ENCODE data around the gene COMTD1.
"Not testable (repeated sequence)": the region's sequence is repeated elsewhere in the genome, so short reads cannot be mapped to it uniquely, and the experiment has no call there.

Gene COMTD1

DNA sequence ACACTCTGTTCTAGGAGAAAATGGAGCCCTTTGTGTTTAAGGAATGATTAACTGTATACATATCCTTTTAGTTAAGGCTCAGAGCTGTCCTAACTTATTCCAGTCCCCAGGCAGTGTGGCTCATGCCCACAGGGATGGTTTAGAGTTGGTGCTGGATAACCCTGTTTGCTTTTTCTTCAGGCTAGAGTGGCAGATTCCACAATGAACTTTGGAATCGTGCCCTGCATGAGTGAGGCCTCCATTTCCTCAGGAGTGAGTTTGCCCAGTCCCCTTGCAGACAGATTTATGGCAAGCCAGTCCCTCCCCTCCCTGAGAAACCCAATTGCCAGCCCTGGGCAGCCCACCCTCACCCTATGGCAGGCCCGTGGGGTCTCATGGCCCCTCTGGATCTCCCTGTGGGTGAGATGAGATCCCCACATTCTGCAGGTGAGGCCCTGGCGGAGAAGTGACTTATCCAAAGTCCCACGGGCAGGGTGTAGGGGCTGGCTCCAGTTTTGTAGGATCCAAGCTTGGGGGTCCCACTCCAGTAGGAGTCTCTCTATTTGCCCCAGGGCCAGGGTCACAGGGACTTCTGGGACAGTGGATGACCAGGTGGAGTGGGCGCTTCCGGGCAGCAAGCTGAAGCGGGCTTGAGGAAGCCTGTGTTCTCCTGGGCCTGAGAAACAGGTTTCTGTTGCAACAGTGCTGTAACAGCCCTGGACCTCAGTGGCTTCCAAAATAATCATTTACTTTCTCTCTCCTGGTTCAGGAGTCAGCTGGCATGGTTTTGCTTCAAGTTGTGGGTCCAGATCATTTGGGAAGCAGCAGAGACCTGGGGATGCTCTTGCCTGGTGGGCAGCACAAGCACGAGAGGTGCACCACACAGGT lies 9.0 kb upstream of the COMTD1 start:
- DNase-seq: no peak

DNA sequence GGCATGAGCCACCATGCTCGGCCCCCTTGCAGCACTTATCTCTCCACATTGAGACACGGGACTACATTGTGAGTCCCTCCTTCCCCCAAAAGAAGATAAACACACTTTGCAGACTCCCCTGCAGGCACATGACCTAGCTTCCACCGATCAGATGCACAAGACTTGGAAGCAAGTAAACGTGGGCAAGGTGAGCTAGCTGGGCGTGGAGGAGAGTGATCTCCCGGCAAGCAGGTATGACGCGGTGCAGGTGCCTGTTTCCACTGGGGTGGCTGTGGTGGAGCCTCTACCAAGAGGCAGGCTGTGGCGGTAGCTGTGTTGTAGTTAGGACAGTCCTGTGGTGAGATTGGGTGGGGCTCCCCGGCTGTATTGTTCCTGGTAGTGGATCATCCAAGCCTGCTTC lies 7.7 kb upstream of the COMTD1 start:
- DNase-seq: no peak

DNA sequence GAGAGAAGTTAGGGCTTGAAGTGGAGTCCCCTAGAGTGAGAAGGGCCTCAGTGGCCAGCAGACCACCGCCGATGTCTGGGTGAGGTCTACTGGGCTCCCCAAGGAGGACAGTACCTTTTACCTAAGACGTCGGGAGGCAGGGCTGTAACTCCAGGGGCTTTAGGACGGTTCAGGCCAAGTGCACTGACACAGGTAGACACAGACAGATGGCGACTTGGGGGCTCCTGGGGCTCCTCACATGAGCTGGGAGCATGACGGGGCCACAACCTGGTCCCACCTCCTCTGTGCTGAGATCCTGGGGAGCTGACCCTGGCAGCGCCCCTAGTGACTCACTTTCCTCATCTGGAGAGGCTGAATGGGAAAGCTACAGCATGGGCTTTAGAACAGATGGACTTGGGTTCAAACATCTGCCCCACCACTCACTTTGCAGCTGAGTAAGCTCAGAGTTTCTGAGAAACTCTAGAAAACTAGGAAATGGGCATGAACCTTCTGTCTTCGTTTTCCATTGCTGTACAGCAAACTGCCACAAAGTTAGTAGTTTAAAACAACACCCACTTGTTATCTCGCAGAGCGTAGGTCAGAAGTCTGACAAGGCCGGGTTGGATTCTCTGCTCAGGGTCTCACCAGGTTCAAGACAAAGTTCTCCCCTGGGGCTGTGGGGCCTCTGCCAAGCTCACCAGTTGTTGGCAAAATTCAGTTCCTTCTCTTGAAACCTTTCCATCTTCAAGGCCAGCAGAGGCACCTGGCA lies 4.7 kb upstream of the COMTD1 start:
- DNase-seq: no peak

DNA sequence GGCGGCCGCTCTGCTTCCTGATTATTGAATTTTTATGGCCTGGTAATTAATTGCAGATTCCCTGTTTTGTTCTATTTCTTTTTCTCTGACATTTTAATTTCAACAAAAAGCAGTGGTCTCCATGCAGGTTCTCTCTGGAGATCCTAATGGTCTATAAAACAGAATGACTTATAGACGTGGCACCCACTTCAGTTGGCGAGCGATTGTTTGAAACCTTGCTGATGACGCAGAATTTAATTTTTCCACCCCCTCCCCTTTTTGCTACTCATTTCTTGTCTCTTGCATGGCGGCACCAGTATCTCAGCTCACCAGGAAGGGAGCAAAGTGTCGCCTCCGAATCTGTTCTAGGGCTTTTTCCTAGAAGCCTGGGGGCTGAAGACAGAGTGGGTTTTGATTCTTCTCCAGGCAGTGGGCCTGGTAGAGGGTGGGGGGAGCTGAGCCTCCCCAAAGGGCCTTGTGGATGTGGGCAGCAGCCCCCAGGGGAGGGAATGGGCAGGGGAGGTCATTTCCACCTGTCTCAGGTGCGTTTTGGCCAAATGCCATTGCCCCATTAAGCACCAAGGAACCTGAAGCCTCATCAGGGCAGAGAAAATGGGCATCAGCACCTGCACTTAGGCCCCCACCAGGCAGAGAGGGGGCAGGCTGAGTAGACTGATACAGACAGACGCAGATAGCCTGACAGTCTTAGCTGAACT lies 3.5 kb upstream of the COMTD1 start:
- DNase-seq: no peak

DNA sequence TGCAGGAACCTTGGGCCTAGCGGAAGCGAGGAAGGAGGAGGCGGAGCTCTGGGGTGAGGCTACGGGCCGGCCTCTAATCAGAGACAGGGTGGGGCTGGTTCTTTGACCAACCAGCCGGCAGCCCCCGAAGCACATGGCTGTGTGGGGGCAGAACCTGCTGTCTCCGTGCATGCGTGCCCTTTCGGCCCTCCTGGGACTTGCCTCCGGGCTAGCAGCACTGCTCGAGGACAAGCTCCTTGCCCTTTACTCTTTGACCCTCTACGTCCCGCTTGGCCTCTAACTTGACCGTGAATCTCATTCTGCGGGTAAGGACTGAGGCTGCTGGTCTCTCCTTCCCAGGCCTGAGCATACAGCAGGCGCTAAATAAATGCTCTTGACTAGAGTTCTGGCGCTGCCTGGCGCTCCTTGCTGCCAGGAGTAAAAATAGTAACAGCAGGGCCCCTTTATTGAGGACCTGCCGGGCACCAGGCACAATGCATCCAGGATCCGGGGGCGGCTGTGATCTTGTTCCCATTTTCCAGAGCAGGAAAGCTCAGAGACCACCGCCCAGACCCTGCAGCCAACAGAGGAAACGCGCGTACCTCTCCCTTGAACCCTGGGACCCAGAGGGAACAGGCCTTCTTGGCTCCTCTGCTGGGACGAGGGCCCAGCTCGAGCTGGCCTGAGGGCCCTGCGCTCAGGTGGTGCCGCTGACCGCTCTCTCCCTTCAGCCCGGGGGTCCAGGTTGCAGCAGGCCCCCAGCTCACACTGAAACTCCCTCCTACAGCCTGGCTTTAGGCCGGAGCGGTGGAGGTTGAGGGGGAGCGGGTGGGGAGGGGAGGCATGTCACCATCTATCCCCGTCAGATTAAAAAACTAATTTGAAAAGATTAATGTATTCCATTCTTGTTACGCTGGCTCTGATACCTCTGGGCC lies 2.7 kb upstream of the COMTD1 start:
- DNase-seq: no peak

DNA sequence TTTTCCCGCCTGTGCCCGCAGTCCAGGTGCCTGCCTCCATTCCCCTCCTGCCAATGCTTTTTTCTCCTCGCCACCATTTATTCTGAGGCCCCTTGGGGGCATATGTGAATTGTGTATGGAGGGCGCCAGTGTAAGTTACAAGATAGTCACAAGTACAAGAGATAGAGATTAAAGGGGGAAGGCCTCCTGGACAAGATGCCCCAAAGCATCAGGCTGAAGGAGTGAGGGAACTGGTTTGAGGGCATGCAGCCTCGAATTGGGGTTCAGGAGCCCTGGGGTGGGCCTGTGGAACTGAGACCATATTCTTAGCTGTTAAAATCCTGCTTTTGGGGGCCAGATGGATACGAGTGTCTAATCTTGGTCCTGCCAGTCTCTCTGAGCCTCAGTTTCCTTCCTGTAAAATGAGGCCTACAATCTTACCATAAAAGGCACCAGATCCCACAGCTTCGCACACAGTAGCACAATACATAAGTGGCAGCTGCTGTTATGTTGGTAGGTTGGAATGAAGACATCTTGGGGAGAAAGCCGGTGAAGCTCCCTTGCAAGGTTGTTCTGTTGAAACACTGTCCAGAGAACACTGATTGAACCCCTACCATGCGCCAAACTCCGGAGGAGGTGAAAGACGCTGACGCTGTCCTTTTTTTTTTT lies 545 bp upstream of the COMTD1 start:
- DNase-seq: no peak

DNA sequence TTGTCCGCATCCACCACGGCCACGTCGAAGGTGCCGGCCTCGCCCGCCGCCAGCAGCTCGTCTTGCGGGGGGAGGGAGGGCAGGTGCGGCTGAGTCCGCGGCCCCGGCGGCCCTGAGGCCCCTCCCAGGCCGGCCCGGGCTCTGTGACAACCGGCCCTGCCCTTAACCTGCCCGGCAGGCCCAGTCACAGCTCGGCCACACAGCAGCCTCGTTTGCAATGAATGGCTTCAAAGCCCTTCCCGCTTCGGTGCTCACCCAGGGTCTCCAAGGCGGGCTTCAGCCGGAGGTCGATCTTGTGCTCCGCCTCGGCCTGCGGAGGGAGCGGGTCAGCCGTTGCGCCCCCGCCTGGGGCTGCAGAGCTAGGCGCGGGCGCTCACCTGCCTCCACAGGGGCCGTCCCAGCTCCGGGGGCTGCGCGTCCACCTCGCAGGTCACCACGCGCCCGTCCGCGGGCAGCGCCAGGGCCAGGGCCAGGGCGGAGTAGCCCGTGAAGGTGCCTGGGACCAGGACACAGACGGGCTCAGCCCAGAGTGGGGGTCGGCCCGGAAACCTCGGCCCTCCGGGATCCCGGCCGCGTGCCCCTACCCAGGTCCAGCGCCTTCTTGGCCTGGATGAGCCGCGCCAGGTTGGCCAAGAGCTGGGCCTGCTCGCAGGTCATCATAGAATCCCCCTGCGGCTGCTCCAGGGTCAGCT lies 928 bp downstream of the COMTD1 start:
- DNase-seq: no peak

DNA sequence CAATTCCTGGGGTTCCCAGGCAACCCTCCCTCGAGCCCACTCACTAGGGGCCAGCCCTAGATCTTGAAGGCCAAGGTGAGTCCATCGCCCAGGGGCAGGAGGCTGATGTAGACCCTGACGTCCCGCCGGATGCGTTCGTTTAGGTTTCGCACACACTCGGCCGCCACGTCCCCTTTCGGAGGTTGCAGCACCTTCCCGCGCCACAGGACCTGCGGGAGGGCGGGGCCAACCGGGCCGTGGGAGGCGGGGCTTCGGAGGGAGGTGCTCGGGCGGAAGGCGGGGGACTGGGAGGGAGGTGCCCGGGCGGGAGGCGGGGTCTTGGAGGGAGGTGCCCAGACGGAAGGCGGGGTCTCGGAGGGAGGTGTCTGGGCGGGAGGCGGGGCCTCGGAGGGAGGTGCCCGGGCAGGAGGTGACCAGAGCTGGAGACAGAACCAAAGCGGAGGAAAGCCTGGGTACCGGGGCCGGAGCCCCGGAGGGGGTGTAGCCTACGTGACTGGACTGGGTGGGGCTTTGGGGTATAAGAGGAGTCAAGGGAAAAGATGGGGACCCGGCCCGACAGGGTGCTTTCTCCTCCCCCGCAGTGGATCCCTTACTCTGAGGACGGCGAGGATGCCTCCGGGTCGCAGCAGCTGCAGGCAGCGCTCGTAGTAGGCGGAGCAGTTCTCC lies 1.6 kb downstream of the COMTD1 start:
- peak; percentile 68 for DNase-seq

DNA sequence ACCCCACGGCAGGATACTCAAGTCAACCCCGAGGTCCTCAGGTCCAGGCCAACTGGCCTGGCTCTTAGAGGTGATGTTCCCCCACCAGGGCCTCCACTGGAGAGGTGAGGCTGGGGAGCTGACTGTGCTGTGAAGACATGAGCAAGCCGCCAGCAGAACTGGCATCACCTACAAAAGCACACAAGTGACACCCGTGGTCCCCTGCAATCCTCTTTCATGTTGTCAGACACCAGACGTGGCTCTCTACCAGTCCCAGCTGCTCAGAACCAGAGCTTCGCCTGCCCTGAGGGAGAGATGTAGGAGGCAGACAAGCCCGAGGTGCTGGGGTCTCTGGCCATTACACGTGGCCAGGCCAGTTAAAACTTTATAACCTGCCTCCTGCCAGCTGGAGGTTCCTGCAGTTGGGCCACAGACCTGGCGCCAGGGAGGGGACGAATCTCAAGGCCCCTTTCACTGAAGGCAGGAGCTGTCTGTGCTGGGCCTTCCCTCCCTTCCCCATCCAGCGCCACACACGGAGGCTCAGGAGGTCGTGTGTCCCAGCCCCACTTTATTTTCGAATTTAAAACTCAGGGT lies 2.2 kb downstream of the COMTD1 start:
- DNase-seq: no peak

DNA sequence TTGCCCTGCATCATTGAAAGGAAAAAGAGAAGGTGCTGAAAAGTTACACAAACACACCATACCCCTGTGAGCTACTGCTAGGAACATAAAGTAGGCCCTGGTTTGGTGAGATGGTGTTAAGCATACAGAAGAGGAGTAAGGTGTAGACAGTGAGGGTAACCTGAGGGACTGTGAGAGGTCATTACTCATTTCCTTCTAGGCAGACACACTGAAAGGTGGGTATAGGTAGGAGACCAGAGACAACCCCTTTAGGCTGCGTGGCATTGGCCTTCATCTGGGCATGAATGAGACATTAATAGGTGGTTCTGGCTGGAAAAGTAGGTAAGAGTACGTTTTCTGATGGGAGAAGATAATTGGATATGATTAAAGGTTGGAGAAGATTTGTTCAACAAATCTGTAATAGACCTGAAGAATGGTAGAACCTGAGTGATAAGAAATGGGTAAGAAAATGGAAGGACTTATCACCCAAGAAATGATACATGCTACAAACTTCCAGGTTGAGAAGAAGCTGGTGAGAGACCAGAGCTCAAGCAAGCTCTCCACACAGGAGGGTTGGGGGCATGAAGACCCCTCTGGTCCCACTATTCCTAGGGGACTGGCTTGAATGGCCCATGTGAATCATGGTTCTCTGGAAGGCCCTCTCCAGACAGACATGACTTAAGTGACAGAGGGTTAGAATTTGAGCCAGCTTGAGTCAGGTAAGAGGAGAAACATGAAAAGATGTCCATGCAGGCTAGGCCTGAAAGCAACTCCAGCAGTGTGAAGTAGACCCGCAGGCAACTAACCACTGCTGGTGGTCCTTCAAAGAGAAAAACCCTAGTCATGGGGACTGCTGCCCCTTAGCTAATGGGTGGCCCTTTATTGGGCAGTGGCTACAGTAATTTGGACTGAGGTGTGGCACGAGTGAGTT lies 3.8 kb downstream of the COMTD1 start:
- no peak for DNase-seq

DNA sequence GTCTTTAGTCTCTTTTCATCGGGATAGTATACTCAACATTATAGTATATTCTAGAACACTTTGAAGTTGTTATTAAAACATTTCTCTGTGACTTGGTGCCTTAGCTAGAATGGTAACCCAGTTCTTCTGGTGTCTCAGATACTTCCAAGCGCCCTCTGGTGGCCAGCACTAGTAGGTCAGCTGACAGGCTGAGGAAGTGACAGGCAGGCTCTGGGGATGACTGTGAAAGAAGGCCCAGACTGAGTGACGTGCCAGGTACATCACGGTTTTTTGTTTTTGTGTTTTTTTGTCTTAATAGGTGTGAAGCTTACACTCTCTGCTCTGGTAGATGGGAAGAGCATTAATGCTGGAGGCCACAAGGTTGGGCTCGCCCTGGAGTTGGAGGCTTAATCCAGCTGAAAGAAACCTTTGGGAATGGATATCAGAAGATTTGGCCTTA lies 5.1 kb downstream of the COMTD1 start:
- peak; percentile 51 for DNase-seq

DNA sequence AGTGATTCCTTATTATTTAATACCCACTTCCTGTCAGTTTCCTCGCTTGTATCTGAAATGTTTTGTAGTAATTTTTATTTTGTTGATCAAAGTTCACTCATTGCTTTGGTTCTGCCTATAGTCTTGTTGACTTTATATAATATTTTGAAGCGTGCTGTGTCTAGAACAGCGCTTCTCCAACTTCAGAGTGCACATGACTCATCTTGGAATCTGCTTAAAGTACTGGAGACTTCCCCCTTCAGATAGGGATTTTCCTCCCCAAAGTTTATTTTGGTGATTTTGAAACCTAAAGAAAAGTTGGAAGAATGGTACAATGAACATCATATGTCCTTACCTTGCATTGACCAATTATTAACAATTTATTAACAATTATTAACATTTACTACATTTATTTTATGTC lies 5.8 kb downstream of the COMTD1 start:
- DNase-seq: no peak

DNA sequence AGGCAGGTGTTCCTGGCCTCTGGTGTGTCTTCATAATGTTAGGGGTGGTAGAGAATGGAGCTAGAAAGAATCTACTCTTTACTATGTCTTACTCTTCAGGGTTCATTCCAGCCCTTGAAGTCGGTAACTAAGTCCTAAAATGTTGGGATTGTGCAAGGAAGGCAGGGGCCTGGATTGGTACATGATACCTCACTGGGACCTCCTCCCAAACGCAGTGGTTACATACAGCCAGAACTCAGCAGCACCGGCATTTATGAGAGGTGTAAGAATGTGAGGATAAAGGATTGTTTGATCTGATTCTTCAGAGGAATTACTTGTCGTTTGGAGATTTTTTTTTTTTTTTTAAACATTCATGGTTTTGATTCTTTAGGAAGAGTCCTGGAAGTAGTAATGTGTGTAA lies 6.9 kb downstream of the COMTD1 start:
- no peak for DNase-seq

DNA sequence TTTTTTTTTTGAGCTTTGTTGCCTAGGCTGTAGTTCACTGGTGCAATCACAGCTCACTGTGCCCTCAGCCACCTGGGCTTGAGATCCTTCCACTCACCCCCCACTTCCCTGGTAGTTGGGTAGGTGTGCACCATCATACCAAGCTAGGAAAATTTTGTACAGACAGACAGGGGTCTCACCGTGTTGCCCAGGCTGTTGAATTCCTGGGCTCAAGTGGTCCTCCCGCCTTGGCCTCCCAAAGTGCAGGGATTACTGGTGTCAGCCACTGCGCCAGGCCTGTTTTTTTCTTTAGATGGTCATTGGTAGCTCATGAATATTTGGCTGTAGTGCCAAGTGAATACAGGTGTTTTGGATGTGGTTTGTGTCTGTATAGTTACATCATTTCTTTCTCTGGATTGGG lies 7.5 kb downstream of the COMTD1 start:
- DNase-seq: no peak

DNA sequence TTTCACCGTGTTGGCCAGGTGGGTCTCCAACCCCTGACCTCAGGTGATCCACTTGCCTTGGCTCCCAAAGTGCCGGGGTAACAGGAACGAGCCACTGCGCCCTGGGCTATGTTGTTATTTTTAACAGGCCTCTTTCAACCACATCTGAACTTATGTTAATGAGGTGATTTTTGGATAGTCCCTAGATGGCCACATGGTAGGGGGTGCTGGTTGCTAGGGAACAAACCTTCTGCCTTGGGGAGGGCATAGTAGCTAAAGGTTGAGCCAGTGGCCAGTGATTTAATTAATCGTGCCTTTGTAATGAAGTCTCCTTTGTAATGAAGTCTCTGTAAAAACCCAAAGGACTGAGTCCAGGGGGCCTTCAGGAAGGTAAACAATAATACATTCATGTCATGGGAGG lies 9.1 kb downstream of the COMTD1 start:
- DNase-seq: no peak

DNA sequence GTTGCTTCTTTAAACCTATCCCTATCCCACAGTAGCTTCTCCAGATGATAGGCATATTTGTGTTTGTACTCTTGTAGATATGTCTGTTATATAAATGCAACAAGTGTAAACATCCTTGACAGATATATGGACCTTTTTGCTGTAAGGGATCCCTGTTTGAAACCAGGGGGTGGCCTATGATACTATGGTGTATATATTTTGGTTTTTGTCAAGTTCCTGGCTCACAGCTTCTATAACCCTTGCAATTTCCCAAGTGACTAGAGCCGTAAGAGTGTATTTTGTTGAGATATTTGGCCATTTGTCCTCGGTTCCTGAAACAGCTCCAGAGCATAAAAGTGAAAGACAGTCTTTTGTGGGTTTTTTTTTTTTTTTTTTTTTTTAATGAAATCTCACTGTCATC lies 9.7 kb downstream of the COMTD1 start:
- no peak for DNase-seq

DNA sequence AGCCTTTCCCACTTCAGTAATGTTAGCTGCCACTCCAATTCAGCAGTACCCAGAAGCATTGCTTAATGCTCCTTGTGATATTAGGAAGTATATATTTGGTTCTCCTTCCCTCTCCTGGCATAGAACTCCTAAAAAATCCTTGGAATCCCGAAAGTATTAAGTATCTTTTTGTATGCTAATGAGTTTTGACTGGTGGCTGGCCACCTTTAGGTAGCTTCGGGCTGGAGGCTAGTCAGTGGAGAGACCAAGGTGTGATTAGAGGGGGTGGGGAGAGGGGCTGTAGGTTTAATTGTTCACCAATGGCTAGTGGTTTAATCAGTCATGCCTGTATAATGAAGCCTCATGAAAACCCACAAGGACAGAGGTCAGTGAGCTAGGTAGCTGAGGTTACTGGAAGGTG lies 12.2 kb downstream of the COMTD1 start:
- DNase-seq: no peak

DNA sequence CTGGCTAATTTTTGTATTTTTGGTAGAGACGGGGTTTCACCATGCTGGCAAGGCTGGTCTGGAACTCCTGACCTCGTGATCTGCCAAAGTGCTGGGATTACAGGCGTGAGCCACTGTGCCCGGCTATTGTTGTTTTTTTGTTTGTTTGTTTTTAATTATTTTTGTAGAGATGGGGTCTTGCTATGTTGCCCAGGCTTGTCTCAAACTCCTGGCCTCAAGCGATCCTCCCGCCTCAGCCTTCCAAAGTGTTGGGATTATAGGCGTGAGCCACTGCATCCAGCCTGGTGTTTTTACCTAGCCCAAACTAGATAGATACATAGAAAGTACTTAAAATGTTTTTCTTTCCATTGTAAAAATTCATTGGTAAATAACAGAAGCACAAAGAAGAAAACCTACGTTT lies 14.3 kb downstream of the COMTD1 start:
- not testable (repeated sequence) for DNase-seq

DNA sequence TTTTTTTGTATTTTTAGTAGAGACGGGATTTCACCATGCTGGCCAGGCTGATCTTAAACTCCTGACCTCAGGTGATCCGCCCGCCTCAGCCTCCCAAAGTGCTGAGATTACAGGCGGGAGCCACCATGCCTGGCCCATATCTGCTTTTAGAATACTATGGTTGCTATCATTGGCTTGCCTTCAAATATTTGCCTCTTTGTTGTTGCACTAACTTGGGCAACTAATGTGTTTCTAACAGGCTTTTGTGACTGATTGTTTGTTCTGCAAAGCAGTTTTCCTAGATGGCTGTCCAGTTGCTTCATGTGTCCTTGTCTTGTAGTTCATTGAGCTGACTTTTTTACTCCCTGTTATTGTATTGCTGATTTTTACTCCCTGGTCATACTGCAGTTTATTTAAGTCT lies 15.5 kb downstream of the COMTD1 start:
- no peak for DNase-seq
